Activated CD4-positive, alpha-beta T cell treated with anti-CD3 and anti-CD28 coated beads for 36 hours (primary cell): ENCODE data around the gene TCF12. TPM values are rescaled to one million over a fixed set of nuclear protein-coding genes. Genes with fewer than 3 reads are reported as not detected.

Experiments used
- ATAC-seq: fragments of 200-7000 bp; cut with Tn5 transposase; one replicate; pipeline ENCODE4 v1.10.0; 2021; ENCODE audit warnings: mild to moderate bottlenecking, moderate library complexity
- CTCF ChIA-PET: fragments of 350-600 bp; sonication (Branson Sonifier 250); formaldehyde crosslinking; loops from one replicate; lab custom pipeline; 2021; ENCODE audit warnings: antibody characterized with exemption; lab: Charles Lee
- POLR2A ChIA-PET: fragments of 350-600 bp; sonication (Branson Sonifier 250); formaldehyde crosslinking; loops from one replicate; lab custom pipeline; 2021; ENCODE audit warnings: antibody characterized with exemption, inconsistent platforms; lab: Charles Lee
- DNase-seq: peaks from one replicate; pipeline ENCODE4 v3.0.0-alpha.2; 2020
- H3K27ac Mint-ChIP-seq: one replicate; pipeline ENCODE4 v1.8.0; 2021; ENCODE audit warnings: mixed read lengths
- H3K27me3 Mint-ChIP-seq: one replicate; pipeline ENCODE4 v1.8.0; 2021; ENCODE audit warnings: mixed read lengths
- H3K36me3 Mint-ChIP-seq: one replicate; pipeline ENCODE4 v1.8.0; 2021; ENCODE audit warnings: low read depth, mixed read lengths
- H3K4me1 Mint-ChIP-seq: one replicate; pipeline ENCODE4 v1.8.0; 2021; ENCODE audit warnings: mixed read lengths
- H3K4me3 Mint-ChIP-seq: one replicate; pipeline ENCODE4 v1.8.0; 2021; ENCODE audit warnings: mild to moderate bottlenecking, moderate library complexity, mixed read lengths
- H3K9me3 Mint-ChIP-seq: one replicate; pipeline ENCODE4 v1.8.0; 2021; ENCODE audit warnings: low read depth, mixed read lengths
- intact Hi-C, 2 experiments: fragments of 100-400 bp; cut with DNase I in 1 of 2; cut with micrococcal nuclease in 1 of 2; formaldehyde crosslinking; loops; one replicate each; pipeline versions ENCODE4 v1.14.2 to v1.15.1; 2022 to 2024; cut with DNase I, micrococcal nuclease
- total RNA-seq, 2 experiments: library from RNA; stranded (reverse); gene quantifications; one replicate each; pipeline ENCODE4 v1.2.3, GENCODE V29; 2021

The TCF12 gene
- total RNA-seq, 2 experiments from 2014 or later: 61.1 to 74.9 TPM

- intact Hi-C loops: no loop called here
- ATAC-seq: no peak
These were observed 366.1 kb downstream of the TCF12 start for GRCh38 chr15:57284535-57284934.

GRCh38 chr15:57285386-57285785, 366.9 kb downstream of the TCF12 start:
- intact Hi-C loops: no loop called here
- ChIA-PET POLR2A (no interaction called here), CTCF (no interaction called here)
- no peaks in the 10 kb centered on the region for H3K27me3 Mint-ChIP-seq
- H3K36me3 Mint-ChIP-seq: peaks cover 57% of the 10 kb centered on the region
- no peak for ATAC-seq
- H3K4me1 Mint-ChIP-seq: peaks cover 3% of the 10 kb centered on the region
- no peak for DNase-seq
- H3K27ac Mint-ChIP-seq: no peak overlapping the region
- peaks cover 1% of the 10 kb centered on the region for H3K9me3 Mint-ChIP-seq
- H3K4me3 Mint-ChIP-seq: no peak overlapping the region

More at GRCh38 chr15:57284535-57284934, 366.1 kb downstream of the TCF12 start:
- ChIA-PET CTCF (interaction anchor here (0.6 to 1.3 kb wide), 3 partner anchors 12 to 22 kb away, joined by 3 to 5 read pairs (median 3); no protein-coding TSS in a partner anchor), POLR2A (no interaction called here)
- H3K36me3 Mint-ChIP-seq: peaks cover 52% of the 10 kb centered on the region
- no peaks in the 10 kb centered on the region for H3K27me3 Mint-ChIP-seq
- H3K27ac Mint-ChIP-seq: no peak overlapping the region
- DNase-seq: no peak
- H3K4me1 Mint-ChIP-seq: peaks cover 3% of the 10 kb centered on the region
- H3K4me3 Mint-ChIP-seq: no peak overlapping the region
- H3K9me3 Mint-ChIP-seq: peaks cover 1% of the 10 kb centered on the region

GRCh38 chr15:57286446-57287122, 368.1 kb downstream of the TCF12 start:
- no peak overlapping the region for H3K4me3 Mint-ChIP-seq
- ATAC-seq (no peak), DNase-seq (no peak)
- POLR2A ChIA-PET: no interaction called here
- no peaks in the 10 kb centered on the region for H3K27me3 Mint-ChIP-seq
- H3K36me3 Mint-ChIP-seq: peaks cover 62% of the 10 kb centered on the region
- CTCF ChIA-PET: no interaction called here
- H3K4me1 Mint-ChIP-seq: peaks cover 3% of the 10 kb centered on the region
- no peak overlapping the region for H3K27ac Mint-ChIP-seq
- peaks cover 9% of the 10 kb centered on the region for H3K9me3 Mint-ChIP-seq
- intact Hi-C loops: no loop called here

- Mint-ChIP-seq H3K9me3 (peaks cover 9% of the 10 kb centered on the region), H3K4me1 (peaks cover 3% of the 10 kb centered on the region), H3K27ac (no peak overlapping the region), H3K4me3 (no peak overlapping the region), H3K36me3 (peaks cover 65% of the 10 kb centered on the region), H3K27me3 (no peaks in the 10 kb centered on the region)
- POLR2A ChIA-PET: no interaction called here
- intact Hi-C loops: no loop called here
- ATAC-seq (no peak), DNase-seq (no peak)
- CTCF ChIA-PET: interaction anchor here (1.2 kb wide), 1 partner anchor 19 kb away, joined by 3 read pairs; no protein-coding TSS in a partner anchor
These were observed 368.7 kb downstream of the TCF12 start for GRCh38 chr15:57287123-57287521.

- Mint-ChIP-seq H3K4me3 (no peak overlapping the region), H3K36me3 (peaks cover 50% of the 10 kb centered on the region), H3K27me3 (no peaks in the 10 kb centered on the region), H3K9me3 (peaks cover 13% of the 10 kb centered on the region), H3K4me1 (peaks cover 3% of the 10 kb centered on the region), H3K27ac (no peak overlapping the region)
- ChIA-PET POLR2A (no interaction called here), CTCF (interaction anchor here (0.9 to 1.1 kb wide), 2 partner anchors 13 to 79 kb away, joined by 3 to 4 read pairs; no protein-coding TSS in a partner anchor)
- no peak for ATAC-seq
- DNase-seq: no peak
- intact Hi-C loops: no loop called here
These were observed 370.6 kb downstream of the TCF12 start for GRCh38 chr15:57288926-57289580.

GRCh38 chr15:57290187-57290586, 371.7 kb downstream of the TCF12 start:
- H3K4me3 Mint-ChIP-seq: no peak overlapping the region
- no peak overlapping the region for H3K27ac Mint-ChIP-seq
- H3K27me3 Mint-ChIP-seq: no peaks in the 10 kb centered on the region
- H3K9me3 Mint-ChIP-seq: peaks cover 13% of the 10 kb centered on the region
- ATAC-seq (no peak), DNase-seq (no peak)
- no peaks in the 10 kb centered on the region for H3K4me1 Mint-ChIP-seq
- ChIA-PET POLR2A (no interaction called here), CTCF (no interaction called here)
- intact Hi-C loops: no loop called here
- H3K36me3 Mint-ChIP-seq: peaks cover 46% of the 10 kb centered on the region

GRCh38 chr15:57290826-57291225, 372.4 kb downstream of the TCF12 start:
- no peaks in the 10 kb centered on the region for H3K27me3 Mint-ChIP-seq
- no peak for DNase-seq
- H3K36me3 Mint-ChIP-seq: peaks cover 43% of the 10 kb centered on the region
- intact Hi-C loops: no loop called here
- no peak overlapping the region for H3K4me3 Mint-ChIP-seq
- H3K4me1 Mint-ChIP-seq: no peaks in the 10 kb centered on the region
- ChIA-PET POLR2A (no interaction called here), CTCF (interaction anchor here (0.6 to 0.7 kb wide), 2 partner anchors 142 to 237 kb away, joined by 3 to 4 read pairs; no protein-coding TSS in a partner anchor)
- no peak for ATAC-seq
- H3K9me3 Mint-ChIP-seq: peaks cover 13% of the 10 kb centered on the region
- no peak overlapping the region for H3K27ac Mint-ChIP-seq

- peaks cover 3% of the 10 kb centered on the region for H3K4me1 Mint-ChIP-seq
- H3K4me3 Mint-ChIP-seq: no peak overlapping the region
- no peak for ATAC-seq
- ChIA-PET POLR2A (no interaction called here), CTCF (interaction anchor here (0.5 to 1.5 kb wide), 4 partner anchors 10 to 614 kb away, joined by 3 to 4 read pairs (median 4); no protein-coding TSS in a partner anchor)
- H3K36me3 Mint-ChIP-seq: peaks cover 5% of the 10 kb centered on the region
- no peak for DNase-seq
- intact Hi-C loops: no loop called here
- peaks cover 4% of the 10 kb centered on the region for H3K9me3 Mint-ChIP-seq
- no peak overlapping the region for H3K27ac Mint-ChIP-seq
- H3K27me3 Mint-ChIP-seq: no peaks in the 10 kb centered on the region
These were observed 378.2 kb downstream of the TCF12 start for GRCh38 chr15:57296473-57297162.

GRCh38 chr15:57297163-57297593, 378.7 kb downstream of the TCF12 start:
- no peak for ATAC-seq
- intact Hi-C loops: no loop called here
- H3K27ac Mint-ChIP-seq: no peak overlapping the region
- H3K27me3 Mint-ChIP-seq: no peaks in the 10 kb centered on the region
- H3K9me3 Mint-ChIP-seq: peaks cover 4% of the 10 kb centered on the region
- ChIA-PET POLR2A (no interaction called here), CTCF (interaction anchor here (0.5 to 1.5 kb wide), 4 partner anchors 9 to 614 kb away, joined by 3 to 4 read pairs (median 4); no protein-coding TSS in a partner anchor)
- DNase-seq: no peak
- no peaks in the 10 kb centered on the region for H3K36me3 Mint-ChIP-seq
- H3K4me3 Mint-ChIP-seq: no peak overlapping the region
- peaks cover 3% of the 10 kb centered on the region for H3K4me1 Mint-ChIP-seq

- no peak overlapping the region for H3K4me3 Mint-ChIP-seq
- POLR2A ChIA-PET: no interaction called here
These were observed 379.2 kb downstream of the TCF12 start for GRCh38 chr15:57297630-57298029.

GRCh38 chr15:57298204-57298603, 379.8 kb downstream of the TCF12 start:
- Mint-ChIP-seq H3K4me3 (no peak overlapping the region), H3K36me3 (no peaks in the 10 kb centered on the region)
- CTCF ChIA-PET: no interaction called here

More at GRCh38 chr15:57297630-57298029, 379.2 kb downstream of the TCF12 start:
- DNase-seq (no peak), ATAC-seq (no peak)
- peaks cover 4% of the 10 kb centered on the region for H3K9me3 Mint-ChIP-seq
- H3K36me3 Mint-ChIP-seq: no peaks in the 10 kb centered on the region
- intact Hi-C loops: no loop called here
- H3K27ac Mint-ChIP-seq: no peak overlapping the region
- CTCF ChIA-PET: interaction anchor here (1.5 kb wide), 1 partner anchor 16 kb away, joined by 3 read pairs; no protein-coding TSS in a partner anchor
- H3K4me1 Mint-ChIP-seq: peaks cover 3% of the 10 kb centered on the region
- H3K27me3 Mint-ChIP-seq: no peaks in the 10 kb centered on the region

More at GRCh38 chr15:57298204-57298603, 379.8 kb downstream of the TCF12 start:
- DNase-seq (no peak), ATAC-seq (no peak)
- intact Hi-C loops: no loop called here
- no peak overlapping the region for H3K27ac Mint-ChIP-seq
- peaks cover 3% of the 10 kb centered on the region for H3K4me1 Mint-ChIP-seq
- peaks cover 1% of the 10 kb centered on the region for H3K9me3 Mint-ChIP-seq
- no peaks in the 10 kb centered on the region for H3K27me3 Mint-ChIP-seq
- POLR2A ChIA-PET: no interaction called here
